Measurements from ENCODE around the gene CA10.
A peak's percentile ranks its signal among the peaks of the same experiment; 100 is the strongest.

The CA10 gene

GRCh38 chr17:52047086-52047485, 111.4 kb downstream of the CA10 start:
- DNase-seq (ENCODE audit: low spot score), result no peak

- no peak for DNase-seq (ENCODE audit: low spot score)
Observed at GRCh38 chr17:52041123-52041617, 117.3 kb downstream of the CA10 start.

- no peak for DNase-seq (ENCODE audit: low spot score)
Observed at GRCh38 chr17:52036416-52036815, 122.1 kb downstream of the CA10 start.

- no peak for DNase-seq (ENCODE audit: low spot score)
Observed at GRCh38 chr17:52035336-52035915, 123.1 kb downstream of the CA10 start.

- DNase-seq (ENCODE audit: low spot score), result no peak
Observed at GRCh38 chr17:52032454-52032853, 126.1 kb downstream of the CA10 start.

- DNase-seq (ENCODE audit: low spot score), result no peak
Observed at GRCh38 chr17:52030052-52030451, 128.5 kb downstream of the CA10 start.

- peak; percentile 55 for DNase-seq (ENCODE audit: low spot score)
Observed at GRCh38 chr17:52027620-52028295, 130.8 kb downstream of the CA10 start.

- no peak for DNase-seq (ENCODE audit: low spot score)
Observed at GRCh38 chr17:52027081-52027480, 131.4 kb downstream of the CA10 start.

- DNase-seq (ENCODE audit: low spot score), result no peak
Observed at GRCh38 chr17:52026075-52026474, 132.4 kb downstream of the CA10 start.

GRCh38 chr17:52025236-52025635, 133.3 kb downstream of the CA10 start:
- DNase-seq (ENCODE audit: low spot score), result peak; percentile 9

- no peak for DNase-seq (ENCODE audit: low spot score)
Observed at GRCh38 chr17:52024300-52024870, 134.1 kb downstream of the CA10 start.

- no peak for DNase-seq (ENCODE audit: low spot score)
Observed at GRCh38 chr17:52011064-52011463, 147.4 kb downstream of the CA10 start.

GRCh38 chr17:51999654-52000053, 158.9 kb downstream of the CA10 start:
- no peak for DNase-seq (ENCODE audit: low spot score)

- no peak for DNase-seq (ENCODE audit: low spot score)
Observed at GRCh38 chr17:51997723-51998122, 160.8 kb downstream of the CA10 start.

GRCh38 chr17:51995797-51996403, 162.6 kb downstream of the CA10 start:
- DNase-seq (ENCODE audit: low spot score), result no peak

- no peak for DNase-seq (ENCODE audit: low spot score)
Observed at GRCh38 chr17:51992864-51993416, 165.6 kb downstream of the CA10 start.

- no peak for DNase-seq (ENCODE audit: low spot score)
Observed at GRCh38 chr17:51971121-51971520, 187.4 kb downstream of the CA10 start.

GRCh38 chr17:51961689-51962088, 196.8 kb downstream of the CA10 start:
- no peak for DNase-seq (ENCODE audit: low spot score)

GRCh38 chr17:51957786-51958185, 200.7 kb downstream of the CA10 start:
- no peak for DNase-seq (ENCODE audit: low spot score)

- no peak for DNase-seq (ENCODE audit: low spot score)
Observed at GRCh38 chr17:51955245-51955644, 203.3 kb downstream of the CA10 start.

- DNase-seq (ENCODE audit: low spot score), result no peak
Observed at GRCh38 chr17:51954232-51954765, 204.2 kb downstream of the CA10 start.

- DNase-seq (ENCODE audit: low spot score), result no peak
Observed at GRCh38 chr17:51951741-51952140, 206.8 kb downstream of the CA10 start.

Measured in AG08395 (cell line).